ENCODE measurements around the gene DCDC1. TPM values are rescaled to one million over a fixed set of nuclear protein-coding genes. Genes with fewer than 3 reads are reported as not detected.

DCDC1 gene
- polyA plus RNA-seq, 3 donors = 0.03 TPM; not detected in 2

DNA sequence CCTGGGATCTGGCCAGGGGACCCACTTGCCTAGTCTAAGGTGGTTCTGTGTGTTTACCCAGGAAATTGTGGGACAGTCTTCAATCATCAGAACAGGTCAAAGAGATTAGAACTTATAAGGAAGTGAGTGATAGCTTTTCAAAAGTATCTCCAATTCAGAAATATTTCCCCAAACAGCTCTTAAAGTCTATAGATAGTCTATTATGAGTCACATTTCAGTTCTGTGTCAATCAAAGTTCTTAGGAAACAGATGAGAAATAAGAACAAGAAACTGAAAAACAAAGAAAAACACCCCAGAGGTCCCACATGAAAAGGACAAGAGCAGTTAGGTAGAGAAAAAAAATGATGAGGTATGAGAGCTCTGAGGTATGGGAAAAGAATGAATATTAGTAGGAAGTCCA lies 402.0 kb downstream of the DCDC1 start:
- Mint-ChIP-seq H3K9me3 (peaks cover 0 to 14% (median 6%) of the 10 kb centered on the region in 7 donors), H3K27ac (no peak overlapping the region)

DNA sequence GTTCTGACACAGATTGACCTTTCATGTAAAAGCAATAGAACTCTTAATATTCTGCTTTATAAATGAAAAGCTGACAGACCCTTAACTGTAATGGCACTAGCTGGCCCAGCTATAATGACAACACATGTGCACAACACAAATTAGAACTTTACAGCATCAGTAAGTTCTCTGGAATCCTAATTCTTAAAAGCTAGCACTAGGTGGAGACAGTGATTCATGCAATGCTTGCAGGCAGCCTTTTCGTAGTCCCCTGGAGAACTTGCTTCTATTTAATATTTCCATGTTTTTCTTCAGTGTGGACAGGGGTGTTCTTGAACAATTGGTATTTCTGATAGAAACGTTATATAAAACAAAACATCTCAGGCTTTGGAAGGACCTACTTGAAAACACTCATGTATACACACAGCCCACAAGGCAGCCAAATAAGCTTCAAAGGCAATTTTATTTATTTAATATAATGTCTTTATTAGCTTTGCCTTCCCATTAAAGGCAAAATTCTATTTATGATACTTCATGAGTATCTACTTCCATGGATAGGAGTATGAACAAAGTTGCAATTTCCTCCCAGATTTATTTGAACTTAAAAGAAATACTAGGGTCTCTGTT lies 409.0 kb downstream of the DCDC1 start:
- Histone ChIP-seq H3K4me2 (replicated peaks; ENCODE audit: extremely low read depth, low read length, poor library complexity, severe bottlenecking) (no peak overlapping the region), H3K4me1 (ENCODE audit: control insufficient read depth in 1 of 2, insufficient read depth in 2 of 2, low read length in 2 of 2) (no peaks in the 10 kb centered on the region), H3K79me2 (ENCODE audit: insufficient read depth, low read length) (no peaks in the 10 kb centered on the region), H3K27ac (ENCODE audit: low read depth in 1 of 2, low read length in 2 of 2) (no peak overlapping the region), H3K4me3 (replicated peaks in 1 of 3; ENCODE audit: low read depth in 2 of 3, low read length in 3 of 3) (no peak overlapping the region), H3K27me3 (ENCODE audit: control insufficient read depth in 2 of 2, insufficient read depth in 2 of 2, low read length in 2 of 2) (no peaks in the 10 kb centered on the region), H3K9ac (ENCODE audit: insufficient read depth, low read length, poor library complexity, severe bottlenecking) (no peak overlapping the region), H3K9me3 (replicated peaks in 1 of 2; ENCODE audit: control insufficient read depth in 1 of 2, insufficient read depth in 1 of 2, low read length in 2 of 2) (no peaks in the 10 kb centered on the region), H2AFZ (ENCODE audit: insufficient read depth, low read depth, low read length, poor library complexity, severe bottlenecking) (no peak overlapping the region), H4K20me1 (ENCODE audit: insufficient read depth, low read length) (no peaks in the 10 kb centered on the region), H3K36me3 (replicated peaks in 1 of 2; ENCODE audit: control insufficient read depth in 1 of 2, insufficient read depth in 2 of 2, low read length in 2 of 2) (no peaks in the 10 kb centered on the region)
- H3K27me3 Mint-ChIP-seq (ENCODE audit: low read depth in 3 of 3) = peaks cover 0 to 7% (median 4%) of the 10 kb centered on the region in 3 donors
- peaks cover 0 to 5% (median 0%) of the 10 kb centered on the region in 7 donors for H3K9me3 Mint-ChIP-seq
- no peak overlapping the region for H3K27ac Mint-ChIP-seq
- no CpG with 5 or more reads among the region's 2 CpGs for WGBS (ENCODE audit: insufficient coverage)
- no peaks in the 10 kb centered on the region for H3K4me1 Mint-ChIP-seq
- intact Hi-C loops (cut with micrococcal nuclease) = no loop called here
- H3K36me3 Mint-ChIP-seq = no peaks in the 10 kb centered on the region
- TF ChIP-seq, protein P1, sequence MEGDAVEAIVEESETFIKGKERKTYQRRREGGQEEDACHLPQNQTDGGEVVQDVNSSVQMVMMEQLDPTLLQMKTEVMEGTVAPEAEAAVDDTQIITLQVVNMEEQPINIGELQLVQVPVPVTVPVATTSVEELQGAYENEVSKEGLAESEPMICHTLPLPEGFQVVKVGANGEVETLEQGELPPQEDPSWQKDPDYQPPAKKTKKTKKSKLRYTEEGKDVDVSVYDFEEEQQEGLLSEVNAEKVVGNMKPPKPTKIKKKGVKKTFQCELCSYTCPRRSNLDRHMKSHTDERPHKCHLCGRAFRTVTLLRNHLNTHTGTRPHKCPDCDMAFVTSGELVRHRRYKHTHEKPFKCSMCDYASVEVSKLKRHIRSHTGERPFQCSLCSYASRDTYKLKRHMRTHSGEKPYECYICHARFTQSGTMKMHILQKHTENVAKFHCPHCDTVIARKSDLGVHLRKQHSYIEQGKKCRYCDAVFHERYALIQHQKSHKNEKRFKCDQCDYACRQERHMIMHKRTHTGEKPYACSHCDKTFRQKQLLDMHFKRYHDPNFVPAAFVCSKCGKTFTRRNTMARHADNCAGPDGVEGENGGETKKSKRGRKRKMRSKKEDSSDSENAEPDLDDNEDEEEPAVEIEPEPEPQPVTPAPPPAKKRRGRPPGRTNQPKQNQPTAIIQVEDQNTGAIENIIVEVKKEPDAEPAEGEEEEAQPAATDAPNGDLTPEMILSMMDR (IDR thresholded peaks at IDR 0.05) = no peak
- H3K4me3 Mint-ChIP-seq = no peak overlapping the region
- no peak for DNase-seq

More for the DNA sequence above, 402.0 kb downstream of the DCDC1 start:
- TF ChIP-seq, protein P1 (IDR thresholded peaks at IDR 0.05) = no peak
- Histone ChIP-seq H3K4me1 (ENCODE audit: control insufficient read depth in 1 of 2, insufficient read depth in 2 of 2, low read length in 2 of 2) (no peaks in the 10 kb centered on the region), H3K27me3 (ENCODE audit: control insufficient read depth in 2 of 2, insufficient read depth in 2 of 2, low read length in 2 of 2) (no peaks in the 10 kb centered on the region), H3K79me2 (ENCODE audit: insufficient read depth, low read length) (no peaks in the 10 kb centered on the region), H3K9me3 (replicated peaks in 1 of 2; ENCODE audit: control insufficient read depth in 1 of 2, insufficient read depth in 1 of 2, low read length in 2 of 2) (peaks cover 0 to 8% of the 10 kb centered on the region in 2 donors), H3K36me3 (replicated peaks in 1 of 2; ENCODE audit: control insufficient read depth in 1 of 2, insufficient read depth in 2 of 2, low read length in 2 of 2) (no peaks in the 10 kb centered on the region), H3K27ac (ENCODE audit: low read depth in 1 of 2, low read length in 2 of 2) (no peak overlapping the region), H3K4me2 (replicated peaks; ENCODE audit: extremely low read depth, low read length, poor library complexity, severe bottlenecking) (no peak overlapping the region), H3K4me3 (replicated peaks in 1 of 3; ENCODE audit: low read depth in 2 of 3, low read length in 3 of 3) (no peak overlapping the region), H2AFZ (ENCODE audit: insufficient read depth, low read depth, low read length, poor library complexity, severe bottlenecking) (no peak overlapping the region), H3K9ac (ENCODE audit: insufficient read depth, low read length, poor library complexity, severe bottlenecking) (no peak overlapping the region), H4K20me1 (ENCODE audit: insufficient read depth, low read length) (no peaks in the 10 kb centered on the region)
- intact Hi-C loops (cut with micrococcal nuclease) = no loop called here
- Mint-ChIP-seq H3K4me1 (no peaks in the 10 kb centered on the region), H3K27me3 (ENCODE audit: low read depth in 3 of 3) (no peaks in the 10 kb centered on the region), H3K4me3 (no peak overlapping the region), H3K36me3 (no peaks in the 10 kb centered on the region)
- DNase-seq = no peak

All from CD14-positive monocyte (primary cell).